Stimulated activated CD8-positive, alpha-beta memory T cell treated with anti-CD3 and anti-CD28 coated beads, Interleukin-15, amount 100 ng/mL, for 4 hours (primary cell): ENCODE data around the gene C17orf67.
"Not testable (repeated sequence)": the region's sequence is repeated elsewhere in the genome, so short reads cannot be mapped to it uniquely, and the experiment has no call there.

Source experiments
- DNase-seq, 2 donors: peaks; one replicate each; pipeline ENCODE4 v3.0.0-alpha.2; 2020; ENCODE audit warnings: low read depth in 2 of 2

The C17orf67 gene

DNA sequence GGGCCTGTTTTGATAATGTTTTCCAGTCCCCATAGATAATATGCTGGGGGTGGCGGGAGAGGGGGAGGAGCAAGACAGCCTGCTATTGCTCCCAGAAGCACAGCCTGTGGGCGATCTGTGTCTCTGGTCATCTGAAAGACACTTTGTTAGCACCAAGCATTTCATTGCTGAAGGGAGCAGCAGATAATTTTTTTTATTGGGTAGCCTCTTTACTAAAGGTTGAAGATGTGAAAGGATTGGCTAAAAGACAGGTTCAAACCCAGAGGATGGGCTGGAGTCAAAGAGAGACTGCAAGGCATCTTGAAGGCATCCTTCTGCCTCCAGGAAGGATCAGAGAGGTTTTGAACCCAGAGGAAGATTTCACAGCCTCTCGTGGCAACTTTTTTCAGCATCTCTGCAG, 60.6 kb downstream of the C17orf67 start:
- no peak for DNase-seq

DNA sequence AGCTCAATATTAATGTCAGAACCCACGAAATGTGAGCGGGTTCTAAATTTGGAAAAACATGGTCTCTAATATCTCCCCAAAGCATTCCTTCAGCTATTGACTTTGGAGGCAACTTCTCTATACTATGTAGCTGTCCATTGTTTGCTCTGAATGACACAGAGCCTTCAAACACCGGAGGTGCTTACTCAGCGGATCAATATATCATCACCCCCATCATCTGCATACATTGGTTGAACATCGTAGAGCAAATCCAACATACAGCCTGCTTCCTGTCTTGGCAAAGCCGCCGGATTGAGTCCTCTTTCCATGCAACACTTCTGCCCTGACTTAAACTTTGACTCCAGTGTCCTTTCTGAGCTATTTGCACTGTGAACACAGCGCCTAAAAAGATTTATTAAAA, 61.3 kb downstream of the C17orf67 start:
- no peak for DNase-seq

GRCh38 chr17:56771975-56772374, 61.7 kb downstream of the C17orf67 start:
- no peak for DNase-seq

DNA sequence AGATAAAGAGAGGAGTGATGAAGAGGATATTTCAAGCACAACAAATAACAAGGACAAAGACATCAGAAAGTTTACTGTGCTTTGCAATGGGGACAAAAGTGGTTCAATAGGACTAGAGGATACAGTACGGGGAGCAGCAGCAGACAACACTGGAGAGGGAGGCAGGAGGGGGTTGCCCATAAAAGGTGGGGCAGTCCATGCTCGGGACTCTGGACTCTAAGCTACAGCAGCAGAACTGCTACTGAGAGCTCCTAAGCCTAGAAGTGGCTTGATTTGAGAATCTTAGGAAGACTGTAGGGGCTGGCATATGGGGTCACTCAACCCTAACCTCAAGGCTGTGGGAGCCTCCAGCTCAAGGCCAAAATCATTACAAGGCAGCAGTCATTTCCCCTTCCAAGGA, 62.2 kb downstream of the C17orf67 start:
- DNase-seq = no peak

DNA sequence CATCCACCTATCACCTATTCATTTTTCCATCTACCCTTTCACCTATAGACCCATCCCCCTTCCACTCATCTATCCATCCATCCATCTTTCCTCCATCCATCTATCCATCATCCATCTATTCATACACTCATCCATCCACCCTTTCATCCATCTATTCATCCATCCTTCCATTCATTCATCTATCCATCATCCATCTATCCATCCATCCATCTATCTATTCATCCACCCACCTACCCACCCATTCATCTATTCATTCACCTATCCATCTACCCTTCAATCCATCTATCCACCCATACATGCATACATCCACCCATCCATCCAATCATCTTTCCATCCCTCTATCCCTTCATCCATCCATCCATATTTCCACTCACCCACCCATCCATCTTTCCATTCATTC, 63.3 kb downstream of the C17orf67 start:
- no peak for DNase-seq

DNA sequence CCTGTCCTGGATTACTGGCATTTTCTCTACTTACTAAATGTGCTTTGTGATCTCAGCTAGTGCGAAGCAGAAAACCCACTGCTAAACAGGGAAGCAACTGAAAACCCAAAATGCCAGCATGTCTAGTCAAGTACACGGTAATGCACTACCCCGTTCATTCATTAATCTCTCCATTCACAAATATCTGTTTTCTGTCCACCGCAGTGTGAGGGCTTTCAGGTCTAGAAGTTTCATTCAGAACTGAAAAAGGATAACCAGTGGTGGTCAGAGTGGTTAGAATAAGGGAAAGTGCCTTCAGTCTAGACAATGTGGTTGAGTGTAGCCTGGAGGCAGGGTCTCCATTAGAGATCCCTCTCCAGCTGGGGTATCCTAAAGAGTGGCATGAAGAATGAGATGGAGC, 68.3 kb downstream of the C17orf67 start:
- no peak for DNase-seq

GRCh38 chr17:56762988-56763387, 70.7 kb downstream of the C17orf67 start:
- DNase-seq = no peak

DNA sequence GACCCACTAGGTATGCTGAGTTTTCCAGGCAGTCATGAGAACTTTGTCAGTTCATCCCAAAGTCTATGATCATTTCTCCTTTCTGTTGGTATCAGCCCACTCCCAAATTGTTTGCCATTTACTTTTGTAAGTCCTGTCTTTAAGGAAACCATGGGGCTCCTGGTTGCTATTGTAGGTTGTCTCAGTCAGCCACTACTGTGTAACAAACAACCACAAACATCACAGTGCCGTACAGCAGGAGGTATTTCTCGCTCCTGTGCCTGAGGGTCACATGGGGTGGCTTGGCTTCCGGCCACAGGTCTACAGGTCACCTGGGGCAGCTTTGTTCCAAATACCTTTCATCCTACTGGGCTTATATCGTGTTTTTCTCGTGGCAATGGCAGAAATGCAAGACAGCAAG, 71.6 kb downstream of the C17orf67 start:
- no peak for DNase-seq

DNA sequence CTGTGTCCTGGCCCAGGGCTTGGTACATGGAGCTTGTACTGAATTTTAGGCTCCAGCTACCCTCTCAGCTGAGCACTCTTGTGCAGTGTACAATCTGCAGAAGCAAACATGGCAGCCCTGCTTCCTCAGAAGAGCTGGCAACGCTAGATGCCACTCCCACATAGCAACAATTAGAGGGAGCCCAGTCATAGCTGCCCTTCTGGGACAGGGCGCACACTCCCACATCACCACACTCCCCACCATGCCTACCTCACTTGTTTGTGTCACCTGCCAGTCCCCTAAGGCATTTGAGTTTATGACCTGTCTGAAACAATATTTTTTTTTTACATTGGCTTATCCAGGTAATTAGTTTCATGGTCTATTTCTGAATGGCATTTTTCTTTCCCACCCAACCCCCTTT, 72.3 kb downstream of the C17orf67 start:
- no peak for DNase-seq

- not testable (repeated sequence) for DNase-seq
Measured at GRCh38 chr17:56757611-56758010, 76.1 kb downstream of the C17orf67 start.

DNA sequence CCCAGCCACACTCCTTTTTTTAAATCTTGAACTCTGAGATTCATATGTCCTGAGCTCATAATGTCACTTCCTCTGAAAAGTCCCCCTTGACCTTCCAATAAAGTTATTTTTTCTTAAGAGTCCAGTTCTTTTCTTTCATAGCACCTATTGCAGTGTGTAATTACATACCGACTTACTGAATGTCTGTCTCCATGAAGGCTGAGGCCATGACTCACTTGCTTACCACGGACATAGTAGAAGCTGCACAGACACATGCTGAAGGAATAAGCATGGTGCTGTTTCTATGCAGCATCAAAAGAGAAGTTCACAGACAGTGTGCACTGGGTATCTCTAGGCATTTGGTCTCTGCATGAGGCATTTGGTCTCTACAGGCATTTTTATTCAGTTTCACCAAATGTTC, 77.2 kb downstream of the C17orf67 start:
- no peak for DNase-seq

- no peak for DNase-seq
Measured at GRCh38 chr17:56755310-56755709, 78.4 kb downstream of the C17orf67 start.

GRCh38 chr17:56754523-56755208, 79.1 kb downstream of the C17orf67 start:
- no peak for DNase-seq

DNA sequence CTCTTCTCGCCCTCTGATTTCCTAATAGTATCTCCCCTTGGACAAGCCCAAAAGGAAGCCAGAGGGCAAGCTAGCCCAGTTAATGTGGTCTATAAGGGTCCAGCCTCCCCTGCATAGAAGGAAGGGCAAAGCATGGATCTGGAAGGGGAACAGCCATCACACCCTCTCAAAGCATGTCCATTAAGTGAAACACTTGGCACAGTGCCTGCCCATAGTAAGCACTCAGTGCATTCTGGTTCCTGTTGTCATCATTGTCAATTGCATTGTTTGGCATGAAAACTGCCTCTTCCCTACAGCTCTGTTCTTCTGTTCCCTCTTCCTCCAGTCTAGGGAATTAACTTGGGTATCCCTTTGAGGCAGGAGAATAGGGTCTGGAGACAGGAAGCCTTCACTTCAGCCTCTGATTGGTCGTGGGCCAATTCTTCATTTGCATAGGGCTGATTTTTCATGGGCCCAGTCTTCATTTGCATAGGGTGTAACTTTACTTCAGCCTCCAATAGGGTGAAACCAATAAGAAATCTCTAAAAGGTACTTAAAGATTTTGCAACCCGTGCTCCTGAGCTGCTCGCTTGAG, 81.4 kb downstream of the C17orf67 start:
- no peak for DNase-seq

- DNase-seq = no peak
Measured at GRCh38 chr17:56751145-56751738, 82.5 kb downstream of the C17orf67 start.

DNA sequence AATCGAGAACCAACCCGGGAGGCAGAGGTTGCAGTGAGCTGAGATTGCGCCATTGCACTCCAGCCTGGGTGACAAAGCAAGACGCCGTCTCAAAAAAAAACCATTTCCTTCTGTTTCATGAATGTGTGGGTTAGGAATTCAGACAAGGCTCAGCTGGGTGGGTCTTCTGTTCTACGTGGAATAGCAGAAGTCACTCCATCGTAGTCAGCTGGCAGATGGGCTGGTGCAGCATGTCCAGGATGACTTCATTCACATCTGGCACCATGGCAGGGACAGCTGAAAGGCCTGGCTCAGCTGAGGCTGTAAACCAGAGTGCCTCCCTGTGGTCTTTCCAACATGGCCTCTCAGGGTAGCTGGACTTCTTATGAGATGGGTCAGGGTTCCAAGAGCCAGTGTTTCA, 89.0 kb downstream of the C17orf67 start:
- no peak for DNase-seq

DNA sequence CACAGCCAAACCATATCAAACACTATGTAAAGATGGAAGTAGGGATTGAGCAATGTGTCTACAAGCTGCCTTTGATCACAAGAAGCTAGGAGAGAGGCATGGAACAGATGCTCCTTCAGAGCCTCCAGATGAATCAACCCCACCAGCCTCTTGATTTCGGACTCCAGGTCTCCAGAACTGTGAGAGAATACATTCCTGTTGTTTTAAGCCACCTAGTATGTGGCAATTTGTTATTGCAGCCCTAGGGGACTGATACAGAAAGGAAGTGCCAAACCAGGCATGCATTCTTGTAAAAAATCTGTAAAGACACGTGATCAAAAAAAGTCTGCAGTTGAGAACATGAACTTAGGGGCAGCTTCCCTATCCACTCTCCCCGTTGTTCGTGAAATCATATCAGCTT, 91.1 kb downstream of the C17orf67 start:
- DNase-seq = no peak
